Measurements from ENCODE around the gene ZNF579.

Gene ZNF579

DNA sequence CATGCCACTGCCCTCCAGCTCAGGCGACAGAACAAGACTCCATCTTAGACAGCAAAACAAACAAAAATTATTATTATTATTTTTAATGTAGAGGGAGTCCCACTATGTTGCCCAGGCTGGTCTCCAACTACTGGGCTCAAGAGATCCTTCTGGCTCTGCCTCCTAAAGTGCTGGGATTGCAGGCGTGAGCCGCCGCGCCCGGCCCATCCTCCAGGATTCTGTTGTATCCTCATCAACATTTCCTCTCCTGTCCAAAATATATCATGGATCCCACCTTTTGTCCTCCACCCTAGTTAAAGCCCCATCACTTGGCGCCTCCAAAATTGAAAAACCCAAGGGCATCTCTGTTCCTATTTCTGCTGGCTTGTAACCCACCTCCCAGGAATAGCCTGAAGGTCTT is 42.5 kb upstream of the ZNF579 start:
- ChIA-PET CTCF (interaction anchor here (1.3 to 7.6 kb wide), 6 partner anchors 11 to 118 kb away, joined by 3 to 74 read pairs (median 21); partner anchors contain the start of gene ZNF865), POLR2A (no interaction called here)
- TF ChIP-seq, protein P1, sequence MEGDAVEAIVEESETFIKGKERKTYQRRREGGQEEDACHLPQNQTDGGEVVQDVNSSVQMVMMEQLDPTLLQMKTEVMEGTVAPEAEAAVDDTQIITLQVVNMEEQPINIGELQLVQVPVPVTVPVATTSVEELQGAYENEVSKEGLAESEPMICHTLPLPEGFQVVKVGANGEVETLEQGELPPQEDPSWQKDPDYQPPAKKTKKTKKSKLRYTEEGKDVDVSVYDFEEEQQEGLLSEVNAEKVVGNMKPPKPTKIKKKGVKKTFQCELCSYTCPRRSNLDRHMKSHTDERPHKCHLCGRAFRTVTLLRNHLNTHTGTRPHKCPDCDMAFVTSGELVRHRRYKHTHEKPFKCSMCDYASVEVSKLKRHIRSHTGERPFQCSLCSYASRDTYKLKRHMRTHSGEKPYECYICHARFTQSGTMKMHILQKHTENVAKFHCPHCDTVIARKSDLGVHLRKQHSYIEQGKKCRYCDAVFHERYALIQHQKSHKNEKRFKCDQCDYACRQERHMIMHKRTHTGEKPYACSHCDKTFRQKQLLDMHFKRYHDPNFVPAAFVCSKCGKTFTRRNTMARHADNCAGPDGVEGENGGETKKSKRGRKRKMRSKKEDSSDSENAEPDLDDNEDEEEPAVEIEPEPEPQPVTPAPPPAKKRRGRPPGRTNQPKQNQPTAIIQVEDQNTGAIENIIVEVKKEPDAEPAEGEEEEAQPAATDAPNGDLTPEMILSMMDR (IDR thresholded peaks at IDR 0.05; ENCODE audit: insufficient read depth, low read length, missing control alignments), result no peak
- H3K4me3 ChIP-seq (ENCODE audit: low read depth, low read length), result no peak overlapping the region
- DNase-seq (ENCODE audit: low read depth, low spot score), result no peak

DNA sequence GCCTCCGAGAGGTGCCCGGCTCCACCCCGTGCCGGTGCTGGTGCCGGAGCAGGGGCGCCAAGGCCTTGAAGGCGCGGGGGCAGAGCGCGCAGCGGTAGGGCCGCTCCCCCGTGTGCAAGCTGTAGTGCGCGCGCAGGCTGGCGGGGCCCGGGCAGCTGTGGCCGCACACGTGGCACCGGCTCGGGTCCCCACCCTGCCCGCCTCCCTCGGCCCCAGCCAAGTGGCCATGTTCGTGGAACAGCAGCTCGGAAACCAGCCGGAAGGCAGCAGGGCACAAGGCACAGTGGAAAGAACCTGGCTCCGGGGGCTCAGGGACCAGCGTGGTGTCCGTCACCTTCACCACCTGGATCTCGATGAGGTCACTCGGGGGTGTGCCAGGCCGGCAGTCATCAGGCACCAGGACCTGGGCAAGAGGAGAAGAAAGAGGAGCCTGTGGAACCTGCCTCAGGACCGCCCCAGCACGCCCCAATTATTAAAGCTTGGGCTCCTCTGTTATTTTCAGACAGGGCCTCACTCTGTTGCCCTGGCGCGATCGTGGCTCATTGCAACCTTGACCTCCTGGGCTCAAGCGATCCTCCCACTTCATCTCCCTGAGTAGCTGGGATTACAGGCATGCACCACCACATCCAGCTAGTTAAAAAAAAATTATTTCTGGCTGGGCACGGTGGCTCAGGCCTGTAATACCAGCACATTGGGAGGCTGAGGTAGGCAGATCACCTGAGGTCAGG is 41.8 kb upstream of the ZNF579 start:
- TF ChIP-seq, protein P1 (IDR thresholded peaks at IDR 0.05; ENCODE audit: insufficient read depth, low read length, missing control alignments), result no peak
- H3K4me3 ChIP-seq (ENCODE audit: low read depth, low read length), result no peak overlapping the region
- ChIA-PET CTCF (interaction anchor here (1.3 to 7.6 kb wide), 5 partner anchors 10 to 117 kb away, joined by 3 to 74 read pairs (median 35); no protein-coding TSS in a partner anchor), POLR2A (interaction anchor here (0.8 kb wide), 1 partner anchor 23 kb away, joined by 3 read pairs; the partner anchor contains the start of gene FIZ1)
- no peak for DNase-seq (ENCODE audit: low read depth, low spot score)

DNA sequence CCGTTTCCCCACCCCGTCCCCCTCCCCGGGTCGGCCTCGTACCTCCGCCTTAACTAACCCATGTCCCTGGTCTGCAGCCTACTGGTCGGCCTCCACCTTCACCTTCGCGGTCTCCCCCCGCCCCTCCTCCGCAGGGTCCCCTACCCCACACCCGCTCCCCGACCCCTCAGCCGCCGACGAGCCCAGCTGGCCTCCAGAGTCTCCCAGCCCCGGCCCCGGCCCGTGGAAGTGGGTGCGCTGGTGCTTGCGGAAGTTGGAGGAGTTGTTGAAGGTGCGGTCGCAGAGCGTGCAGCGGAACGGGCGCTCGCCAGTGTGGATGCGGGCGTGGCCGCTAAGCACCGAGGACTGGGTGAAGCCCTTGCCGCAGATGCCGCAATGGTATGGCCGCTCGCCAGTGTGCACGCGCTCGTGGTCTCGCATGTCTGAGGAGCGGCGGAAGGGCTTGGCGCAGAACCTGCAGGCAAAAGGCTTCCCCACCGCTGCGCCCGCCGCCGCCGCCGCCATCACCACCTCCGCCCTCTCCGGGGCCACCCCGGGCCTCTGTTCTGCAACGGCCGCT is 41.1 kb upstream of the ZNF579 start:
- TF ChIP-seq, protein P1 (IDR thresholded peaks at IDR 0.05; ENCODE audit: insufficient read depth, low read length, missing control alignments), result no peak
- H3K4me3 ChIP-seq (ENCODE audit: low read depth, low read length), result no peak overlapping the region
- no peak for DNase-seq (ENCODE audit: low read depth, low spot score)
- ChIA-PET POLR2A (interaction anchor here (0.8 to 0.9 kb wide), 2 partner anchors 23 to 127 kb away, joined by 3 read pairs; partner anchors contain the start of gene FIZ1), CTCF (interaction anchor here (1.3 to 5.4 kb wide), 3 partner anchors 9 to 11 kb away, joined by 3 to 53 read pairs (median 10); no protein-coding TSS in a partner anchor)

DNA sequence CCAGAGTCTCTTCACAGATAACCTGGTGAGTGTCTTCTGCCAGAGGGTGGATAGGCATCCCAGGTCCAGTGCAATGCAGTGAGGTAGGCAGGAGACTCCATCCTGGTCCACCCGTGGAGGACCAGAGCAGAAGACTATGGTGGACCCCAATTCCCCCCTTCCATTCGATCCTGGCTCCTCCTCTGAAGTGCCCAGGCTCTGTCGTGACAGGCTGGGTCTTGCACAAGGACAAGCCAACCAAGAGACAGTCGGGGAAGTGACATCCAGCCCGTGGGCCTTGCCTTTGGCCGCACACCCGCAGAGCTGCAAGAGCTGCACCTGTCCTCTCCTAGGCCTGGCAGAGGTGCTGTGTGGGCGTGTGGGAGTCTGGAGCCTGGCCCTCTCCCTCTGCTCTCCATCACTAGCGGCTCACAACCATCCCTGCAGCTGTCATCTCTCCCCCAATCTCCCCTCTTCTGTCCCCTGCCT is 40.6 kb upstream of the ZNF579 start:
- TF ChIP-seq, protein P1 (IDR thresholded peaks at IDR 0.05; ENCODE audit: insufficient read depth, low read length, missing control alignments), result no peak
- DNase-seq (ENCODE audit: low read depth, low spot score), result no peak
- POLR2A ChIA-PET, result interaction anchor here (0.9 kb wide), 1 partner anchor 127 kb away, joined by 3 read pairs; no protein-coding TSS in a partner anchor
- no peak overlapping the region for H3K4me3 ChIP-seq (ENCODE audit: low read depth, low read length)
- CTCF ChIA-PET, result interaction anchor here (1.4 to 5.4 kb wide), 3 partner anchors 11 to 153 kb away, joined by 5 to 53 read pairs (median 43); partner anchors contain the start of gene ZNF865

DNA sequence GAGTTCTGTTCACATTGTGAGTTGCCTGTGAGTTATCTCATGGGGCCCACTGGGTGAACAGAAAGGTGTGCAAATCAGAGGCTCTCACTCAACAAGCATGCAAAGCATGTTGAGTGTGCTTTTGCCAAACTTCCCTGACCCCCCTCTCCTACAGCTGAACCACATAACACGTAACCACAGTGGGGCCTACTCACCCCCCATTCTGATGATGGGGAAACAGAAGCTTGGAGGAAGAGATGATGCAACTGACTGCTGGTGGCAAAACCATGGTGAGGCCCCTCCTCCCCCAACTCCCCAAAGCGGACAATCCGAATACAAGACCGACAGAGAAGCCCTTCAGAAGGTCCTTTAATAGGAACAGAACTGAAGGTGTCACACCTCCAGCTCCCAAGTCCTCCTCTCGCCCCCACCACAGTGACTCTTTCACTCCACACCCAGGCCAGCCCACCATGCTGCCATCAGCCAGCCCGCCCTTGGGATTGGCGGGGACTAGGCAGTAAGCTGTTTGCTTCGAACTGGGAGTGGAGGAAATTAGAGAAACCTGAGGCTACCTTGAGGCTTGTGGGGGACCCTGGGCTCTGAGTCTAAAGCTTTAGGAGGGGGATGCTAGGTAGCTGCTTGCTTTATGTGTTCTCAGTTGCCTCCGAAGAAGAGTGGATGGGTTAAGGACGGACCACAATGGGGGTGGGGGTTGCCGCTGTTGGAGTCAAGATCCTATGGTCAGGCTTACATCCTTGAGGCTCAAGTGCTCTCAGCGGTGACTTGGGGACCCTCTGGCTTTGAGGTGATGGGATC is 40.0 kb upstream of the ZNF579 start:
- no peak overlapping the region for H3K4me3 ChIP-seq (ENCODE audit: low read depth, low read length)
- ChIA-PET POLR2A (interaction anchor here (0.9 kb wide), 1 partner anchor 126 kb away, joined by 3 read pairs; no protein-coding TSS in a partner anchor), CTCF (interaction anchor here (1.4 to 5.4 kb wide), 4 partner anchors 12 to 153 kb away, joined by 5 to 53 read pairs (median 28); partner anchors contain the start of gene ZNF865)
- TF ChIP-seq, protein P1 (IDR thresholded peaks at IDR 0.05; ENCODE audit: insufficient read depth, low read length, missing control alignments), result no peak
- DNase-seq (ENCODE audit: low read depth, low spot score), result no peak

All from AG04449 (cell line).